Measurements from ENCODE around the gene CD38.
A peak's percentile ranks its signal among the peaks of the same experiment; 100 is the strongest.

CD38 gene

DNA sequence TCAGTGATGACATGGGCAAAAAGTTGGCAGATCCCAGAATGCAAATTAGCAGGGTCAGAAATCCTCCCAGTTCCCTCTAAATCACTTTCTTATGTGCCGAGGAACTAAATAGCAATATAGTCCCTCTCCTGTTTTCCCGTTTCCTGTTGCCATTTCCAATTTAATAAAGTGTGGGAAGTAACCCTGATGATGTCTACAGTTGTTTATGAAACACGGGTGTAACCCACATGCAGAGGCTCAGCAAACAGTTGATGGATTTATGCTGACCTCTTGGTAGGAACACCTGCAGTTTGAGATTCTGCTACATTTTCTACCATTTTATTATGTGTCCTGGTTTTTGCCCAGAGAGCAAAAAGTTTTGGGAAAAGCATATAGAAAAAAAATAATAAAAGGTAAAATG is 103.7 kb downstream of the CD38 start:
- TF ChIP-seq CTCF (IDR thresholded peaks at IDR 0.05): no peak

- TF ChIP-seq CTCF (IDR thresholded peaks at IDR 0.05): peak; percentile 92
Measured at GRCh38 chr4:15882675-15883086, 104.6 kb downstream of the CD38 start.

DNA sequence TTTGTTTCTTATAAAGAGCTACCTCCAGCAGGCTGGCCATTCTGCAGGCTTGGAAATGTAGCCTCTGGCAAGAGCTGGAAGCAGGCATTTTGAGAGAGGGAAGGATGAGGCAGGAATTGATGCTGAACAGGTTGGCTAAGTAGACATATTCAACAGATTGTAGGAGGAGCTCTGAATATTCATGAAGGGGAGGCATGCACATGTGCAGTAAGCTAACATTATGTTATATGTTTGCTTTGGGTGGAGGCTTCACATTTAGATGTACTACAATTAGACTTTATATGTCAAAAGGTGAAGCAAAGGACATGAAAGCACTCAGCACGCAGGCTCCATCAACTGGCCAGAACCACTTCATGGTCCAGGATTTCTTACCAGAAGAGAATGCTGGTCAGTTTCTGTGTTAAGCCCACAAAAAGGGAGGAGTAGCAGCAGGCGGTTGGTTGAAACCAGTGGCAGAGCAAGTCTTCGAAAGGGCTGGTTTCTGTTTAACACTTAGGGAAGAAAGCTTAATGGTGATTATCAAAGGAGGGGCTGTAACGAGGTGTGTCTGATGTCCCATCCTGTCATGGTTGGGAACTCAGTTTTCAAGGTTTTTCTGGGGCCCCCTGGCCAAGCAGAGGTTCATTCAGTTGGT is 105.6 kb downstream of the CD38 start:
- no peak for TF ChIP-seq CTCF (IDR thresholded peaks at IDR 0.05)

GRCh38 chr4:15884666-15885065 is 106.5 kb downstream of the CD38 start:
- no peak for TF ChIP-seq CTCF (IDR thresholded peaks at IDR 0.05)

DNA sequence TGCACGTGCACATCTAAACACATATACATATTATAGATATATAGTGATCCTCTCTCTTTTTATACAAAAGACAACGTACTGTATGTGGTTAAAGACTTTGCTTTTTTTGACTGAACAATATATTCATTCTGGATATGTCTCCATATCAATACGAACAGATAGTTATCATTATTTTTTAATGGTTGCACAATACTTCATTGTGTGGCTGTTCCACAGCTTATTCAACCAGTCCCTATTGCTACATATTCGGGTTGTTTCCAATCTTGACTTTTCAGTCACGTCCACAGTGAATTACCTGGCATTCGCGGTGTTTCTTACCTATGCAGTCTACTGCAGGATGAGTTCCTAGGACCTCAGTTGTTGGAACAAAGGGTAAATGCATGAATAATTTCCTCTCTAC is 107.3 kb downstream of the CD38 start:
- no peak for TF ChIP-seq CTCF (IDR thresholded peaks at IDR 0.05)

DNA sequence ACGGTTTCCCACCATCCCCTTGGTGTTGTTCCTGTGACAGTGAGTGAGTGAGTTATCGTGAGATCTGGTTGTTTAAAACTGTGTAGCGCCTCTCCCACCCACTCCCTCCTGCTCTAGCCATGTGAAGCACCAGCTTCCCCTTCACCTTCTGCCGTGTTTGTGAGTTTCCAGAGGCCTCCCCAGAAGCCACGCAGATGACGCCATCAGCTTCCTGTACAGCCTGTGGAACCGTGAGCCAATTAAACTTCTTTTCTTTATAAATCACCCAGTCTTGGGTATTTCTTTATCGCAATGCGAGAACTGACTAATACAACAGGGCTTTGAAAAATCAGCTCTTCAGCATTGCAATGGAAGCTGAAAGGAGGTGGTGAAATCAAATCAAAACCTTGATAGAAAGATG is 110.4 kb downstream of the CD38 start:
- TF ChIP-seq CTCF (IDR thresholded peaks at IDR 0.05): no peak

DNA sequence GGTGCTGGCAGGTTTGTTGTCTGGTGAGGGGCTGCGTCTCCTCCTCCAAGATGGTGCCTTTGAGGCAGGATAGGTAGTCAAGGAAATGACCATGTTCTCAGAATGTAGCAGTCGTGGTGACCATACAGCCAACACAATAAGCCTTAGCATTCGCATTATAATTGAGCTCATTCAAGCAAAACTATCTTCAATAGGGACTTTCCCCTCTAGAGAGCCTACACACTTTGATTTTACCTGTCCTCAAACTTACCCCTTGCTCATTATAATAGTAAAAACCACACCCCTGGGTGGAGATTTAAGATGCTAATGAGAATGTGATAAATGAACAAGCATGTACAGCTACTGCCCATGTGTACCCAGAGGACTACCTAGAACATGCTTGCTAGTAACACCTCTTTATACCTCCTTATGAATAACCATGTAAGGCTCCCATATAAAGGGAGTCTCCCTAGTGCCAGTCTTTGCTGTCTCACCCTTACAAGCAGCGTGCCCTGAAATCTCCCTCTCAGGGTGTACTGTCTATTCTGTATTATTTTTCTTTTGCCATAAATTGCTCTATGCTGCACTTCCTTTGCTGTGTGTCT is 112.2 kb downstream of the CD38 start:
- no peak for TF ChIP-seq CTCF (IDR thresholded peaks at IDR 0.05)

- no peak for TF ChIP-seq CTCF (IDR thresholded peaks at IDR 0.05)
Measured at GRCh38 chr4:15891312-15891711, 113.2 kb downstream of the CD38 start.
